Keratinocyte (primary cell): ENCODE results near the gene FNDC1.

Source experiments
- CTCF ChIP-seq, 3 experiments: IDR thresholded peaks in 1 of 3; conservative IDR thresholded peaks in 1 of 3; optimal IDR thresholded peaks in 1 of 3; 2 replicates in 2 of 3; 3 replicates in 1 of 3; pipeline versions ENCODE3 to v1.5.1; 2011; ENCODE audit warnings: low read length in 3 of 3, mild to moderate bottlenecking in 3 of 3, moderate library complexity in 2 of 3, control low read depth in 1 of 3, inconsistent platforms in 1 of 3; ENCODE audit not compliant: insufficient read depth in 2 of 3; ENCODE audit errors: extremely low read depth in 1 of 3
- EZH2 ChIP-seq: IDR thresholded peaks from one replicate; pipeline ENCODE4 v1.6.1; 2012; ENCODE audit warnings: inconsistent platforms, mild to moderate bottlenecking, low read length, moderate library complexity

- TF ChIP-seq CTCF (optimal IDR thresholded peaks at IDR 0.05 in 1 of 3, IDR thresholded peaks at IDR 0.05 in 1 of 3, conservative IDR thresholded peaks at IDR 0.05 in 1 of 3; ENCODE audit: extremely low read depth in 1 of 3, insufficient read depth in 2 of 3, low read length in 3 of 3) (no peak), EZH2 (no peak)
These were observed 98.0 kb downstream of the FNDC1 start for GRCh38 chr6:159267165-159267564.
